H9 (cell line): Measurements from ENCODE around the gene PRADC1. TPM values are rescaled to one million over a fixed set of nuclear protein-coding genes. Genes with fewer than 3 reads are reported as not detected.

Source experiments
- DNase-seq: peaks from one replicate; pipeline ENCODE4 v3.0.0-alpha.2; 2017
- H2AFZ ChIP-seq: one replicate; pipeline ENCODE4 v1.6.1; 2013; ENCODE audit warnings: mild to moderate bottlenecking, low read length, control low read depth, moderate library complexity
- H2AK5ac ChIP-seq: 2 replicates; pipeline ENCODE4 v1.6.1; 2013; ENCODE audit warnings: low read length, control low read depth, mixed read lengths; ENCODE audit not compliant: insufficient read length
- H2BK120ac ChIP-seq: one replicate; pipeline ENCODE4 v1.6.1; 2013; ENCODE audit warnings: low read depth, mild to moderate bottlenecking, low read length, control low read depth, inconsistent platforms; ENCODE audit not compliant: poor library complexity, severe bottlenecking
- H2BK12ac ChIP-seq: 2 replicates; pipeline ENCODE4 v1.6.1; 2013; ENCODE audit warnings: low read length, control low read depth, mixed read lengths, low read depth; ENCODE audit not compliant: insufficient read length
- H2BK15ac ChIP-seq: 2 replicates; pipeline ENCODE4 v1.6.1; 2013; ENCODE audit warnings: low read depth, low read length, control low read depth
- H2BK20ac ChIP-seq: one replicate; pipeline ENCODE4 v1.6.1; 2013; ENCODE audit warnings: low read depth, mild to moderate bottlenecking, low read length, control low read depth, inconsistent platforms; ENCODE audit not compliant: poor library complexity, severe bottlenecking
- H2BK5ac ChIP-seq: 2 replicates; pipeline ENCODE4 v1.6.1; 2013; ENCODE audit warnings: low read length, control low read depth, mixed read lengths; ENCODE audit not compliant: insufficient read length
- H3K14ac ChIP-seq: 2 replicates; pipeline ENCODE4 v1.6.1; 2013; ENCODE audit warnings: low read length, control low read depth; ENCODE audit not compliant: insufficient read depth
- H3K18ac ChIP-seq: 2 replicates; pipeline ENCODE4 v1.6.1; 2013; ENCODE audit warnings: low read depth, mild to moderate bottlenecking, mixed read lengths, low read length, control low read depth; ENCODE audit not compliant: insufficient read length
- H3K23ac ChIP-seq: 2 replicates; pipeline ENCODE4 v1.6.1; 2013; ENCODE audit warnings: low read length, control low read depth, mixed read lengths, low read depth; ENCODE audit not compliant: insufficient read length
- H3K23me2 ChIP-seq: 2 replicates; pipeline ENCODE4 v1.6.1; 2013; ENCODE audit warnings: low read depth, mild to moderate bottlenecking, mixed read lengths, low read length, control low read depth; ENCODE audit not compliant: insufficient read length, poor library complexity, severe bottlenecking
- H3K27ac ChIP-seq: 2 replicates; pipeline ENCODE4 v1.5.1; 2013; ENCODE audit warnings: low read length, control low read depth, mixed read lengths, low read depth; ENCODE audit not compliant: insufficient read length
- H3K27me3 ChIP-seq: 2 replicates; pipeline ENCODE4 v1.6.1; 2013; ENCODE audit warnings: low read length, control low read depth, inconsistent platforms; ENCODE audit not compliant: insufficient read depth
- H3K4ac ChIP-seq: 2 replicates; pipeline ENCODE4 v1.6.1; 2013; ENCODE audit warnings: low read depth, mild to moderate bottlenecking, control low read depth, inconsistent platforms, low read length, moderate library complexity
- H3K4me1 ChIP-seq: 2 replicates; pipeline ENCODE4 v1.6.1; 2013; ENCODE audit warnings: low read length, control low read depth, inconsistent platforms; ENCODE audit not compliant: insufficient read depth
- H3K4me2 ChIP-seq: 2 replicates; pipeline ENCODE4 v1.6.1; 2013; ENCODE audit warnings: low read length, control low read depth, mixed read lengths; ENCODE audit not compliant: insufficient read length, insufficient read depth
- H3K56ac ChIP-seq: 2 replicates; pipeline ENCODE4 v1.6.1; 2013; ENCODE audit warnings: low read depth, mild to moderate bottlenecking, mixed read lengths, low read length, control low read depth; ENCODE audit not compliant: insufficient read length
- H3K79me1 ChIP-seq: 2 replicates; pipeline ENCODE4 v1.6.1; 2013; ENCODE audit warnings: low read depth, mild to moderate bottlenecking, moderate library complexity, low read length, control low read depth, inconsistent platforms; ENCODE audit not compliant: insufficient read depth, poor library complexity, severe bottlenecking
- H3K79me2 ChIP-seq: 2 replicates; pipeline ENCODE4 v1.6.1; 2013; ENCODE audit warnings: low read length, control low read depth, inconsistent platforms; ENCODE audit not compliant: insufficient read depth
- H3K9ac ChIP-seq: 2 replicates; pipeline ENCODE4 v1.6.1; 2013; ENCODE audit warnings: low read length, control low read depth, mixed read lengths; ENCODE audit not compliant: insufficient read length; ENCODE audit errors: extremely low read depth
- H3K9me3 ChIP-seq: one replicate; pipeline ENCODE4 v1.6.1; 2013; ENCODE audit warnings: low read depth, low read length, inconsistent platforms; ENCODE audit not compliant: control insufficient read depth
- H3T11ph ChIP-seq: one replicate; pipeline ENCODE4 v1.6.1; 2013; ENCODE audit warnings: mild to moderate bottlenecking, low read length, control low read depth, inconsistent platforms
- H4K20me1 ChIP-seq: one replicate; pipeline ENCODE4 v1.6.1; 2013; ENCODE audit not compliant: control insufficient read depth, insufficient read length, insufficient read depth
- H4K5ac ChIP-seq: 2 replicates; pipeline ENCODE4 v1.6.1; 2013; ENCODE audit warnings: low read depth, mild to moderate bottlenecking, mixed read lengths, low read length, control low read depth; ENCODE audit not compliant: insufficient read length
- H4K8ac ChIP-seq: replicated peaks from 2 replicates; pipeline ENCODE4 v1.6.1; 2013; ENCODE audit warnings: low read length, control low read depth, mixed read lengths, low read depth; ENCODE audit not compliant: insufficient read length
- H4K91ac ChIP-seq: 2 replicates; pipeline ENCODE4 v1.6.1; 2013; ENCODE audit warnings: low read depth, mild to moderate bottlenecking, moderate library complexity, mixed read lengths, low read length, control low read depth; ENCODE audit not compliant: insufficient read length
- H3K27ac Mint-ChIP-seq, 3 experiments: 2 replicates in 2 of 3; 3 replicates in 1 of 3; pipeline ENCODE4 v1.8.0; 2020 to 2021; ENCODE audit warnings: mixed read lengths in 3 of 3, mild to moderate bottlenecking in 1 of 3, moderate library complexity in 1 of 3
- H3K27me3 Mint-ChIP-seq: 2 replicates; pipeline ENCODE4 v1.8.0; 2021; ENCODE audit warnings: low read depth, mild to moderate bottlenecking, moderate library complexity, mixed read lengths
- H3K36me3 Mint-ChIP-seq, 3 experiments: 2 replicates in 2 of 3; 3 replicates in 1 of 3; pipeline ENCODE4 v1.8.0; 2020 to 2021; ENCODE audit warnings: low read depth in 3 of 3, mixed read lengths in 3 of 3; ENCODE audit not compliant: insufficient read depth in 1 of 3
- H3K4me1 Mint-ChIP-seq, 2 experiments: 2 replicates each; pipeline ENCODE4 v1.8.0; 2020; ENCODE audit warnings: mixed read lengths in 2 of 2
- H3K4me3 Mint-ChIP-seq, 2 experiments: 2 replicates in 1 of 2; 3 replicates in 1 of 2; pipeline ENCODE4 v1.8.0; 2020 to 2021; ENCODE audit warnings: mild to moderate bottlenecking in 2 of 2, mixed read lengths in 2 of 2, moderate library complexity in 1 of 2
- H3K9me3 Mint-ChIP-seq, 2 experiments: 2 replicates in 1 of 2; 3 replicates in 1 of 2; pipeline ENCODE4 v1.8.0; 2020; ENCODE audit warnings: mild to moderate bottlenecking in 2 of 2, mixed read lengths in 2 of 2, moderate library complexity in 1 of 2
- CTCF ChIP-seq: fragments of 200-600 bp; sonication (generic); conservative IDR thresholded peaks from 3 replicates; pipeline ENCODE4 v1.8.0; 2021; ENCODE audit warnings: antibody characterized with exemption, mild to moderate bottlenecking
- WGBS: extraction: QIAGEN DNeasy Blood & Tissue Kit; methylation state at CpG from one replicate; pipeline ENCODE4 v1.1.7; 2013; ENCODE audit warnings: missing lambda C conversion rate, low lambda C conversion rate, mixed read lengths; ENCODE audit not compliant: insufficient read length; ENCODE audit errors: extremely low coverage; 5-methylcytosine and 5-hydroxymethylcytosine counted together
- total RNA-seq: library from RNA; stranded (reverse); gene quantifications from 2 replicates; pipeline ENCODE4 v1.2.1, GENCODE V29; 2021

PRADC1 gene
- total RNA-seq, 1 experiment from 2014 or later: 9.6 TPM

- H2AFZ ChIP-seq: no peak overlapping the region
- H3K9me3 ChIP-seq: no peaks in the 10 kb centered on the region
- H3K23me2 ChIP-seq: peaks cover 3% of the 10 kb centered on the region
- no peaks in the 10 kb centered on the region for H3K79me2 ChIP-seq
- no peak overlapping the region for H3K23ac ChIP-seq
- H2BK5ac ChIP-seq: no peak overlapping the region
- no peak overlapping the region for H2BK20ac ChIP-seq
- no peak overlapping the region for H3K18ac ChIP-seq
- no peak overlapping the region for H3K9ac ChIP-seq
- H4K5ac ChIP-seq: no peak overlapping the region
- WGBS: no CpG with 5 or more reads among the region's 3 CpGs
- no peak overlapping the region for H3T11ph ChIP-seq
- no peak overlapping the region for H3K27ac ChIP-seq
- H2BK120ac ChIP-seq: no peak overlapping the region
- no peak overlapping the region for H4K91ac ChIP-seq
- DNase-seq: no peak
- H3K4me1 ChIP-seq: no peaks in the 10 kb centered on the region
- H2BK15ac ChIP-seq: no peak overlapping the region
- H3K27ac Mint-ChIP-seq: no peak overlapping the region
- H3K4me2 ChIP-seq: no peak overlapping the region
- H3K4ac ChIP-seq: no peak overlapping the region
- no peak overlapping the region for H3K4me3 Mint-ChIP-seq
- peaks cover 43% of the 10 kb centered on the region for H3K27me3 Mint-ChIP-seq
- no peaks in the 10 kb centered on the region for H3K79me1 ChIP-seq
- no peak overlapping the region for H3K14ac ChIP-seq
- H3K36me3 Mint-ChIP-seq: no peaks in the 10 kb centered on the region; a peak in 1 of 7 replicates
- H3K56ac ChIP-seq: no peak overlapping the region
- H2AK5ac ChIP-seq: no peak overlapping the region
- TF ChIP-seq CTCF: no peak
- H2BK12ac ChIP-seq: no peak overlapping the region
- H3K27me3 ChIP-seq: peaks cover 9% of the 10 kb centered on the region; the same call in 1 of the 2 replicates
- peaks cover 4% of the 10 kb centered on the region in 2 experiments; a peak in 1 of 5 replicates for H3K9me3 Mint-ChIP-seq
- no peak overlapping the region for H4K8ac ChIP-seq
- H4K20me1 ChIP-seq: no peaks in the 10 kb centered on the region
- H3K4me1 Mint-ChIP-seq: peaks cover 4 to 14% of the 10 kb centered on the region in 2 experiments
Observed at GRCh38 chr2:73208258-73208657, 24.8 kb downstream of the PRADC1 start.
